ENCODE data around the gene BMPR1B.
A peak's percentile ranks its signal among the peaks of the same experiment; 100 is the strongest.
"Not testable (repeated sequence)": the region's sequence is repeated elsewhere in the genome, so short reads cannot be mapped to it uniquely, and the experiment has no call there.

BMPR1B gene

DNA sequence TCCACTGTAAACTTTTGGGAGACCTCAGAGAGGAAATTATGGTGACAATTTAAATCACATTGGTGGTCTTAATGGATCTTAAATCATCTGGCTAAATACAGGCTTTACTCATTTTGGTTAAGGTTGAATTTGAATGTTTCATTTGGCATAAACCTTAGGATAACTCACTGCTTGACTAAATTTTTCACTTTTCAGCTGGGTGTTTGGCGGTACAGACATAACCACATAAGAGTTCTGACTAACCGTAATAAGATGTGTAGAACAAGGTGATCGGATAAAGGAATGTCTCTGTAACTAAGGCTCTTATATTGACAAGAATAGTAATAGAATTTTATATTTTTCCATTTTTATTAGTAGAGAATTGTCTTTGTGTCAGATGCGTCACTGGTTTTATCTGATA, 281.0 kb downstream of the BMPR1B start:
- no peak for DNase-seq (ENCODE audit: low spot score)

DNA sequence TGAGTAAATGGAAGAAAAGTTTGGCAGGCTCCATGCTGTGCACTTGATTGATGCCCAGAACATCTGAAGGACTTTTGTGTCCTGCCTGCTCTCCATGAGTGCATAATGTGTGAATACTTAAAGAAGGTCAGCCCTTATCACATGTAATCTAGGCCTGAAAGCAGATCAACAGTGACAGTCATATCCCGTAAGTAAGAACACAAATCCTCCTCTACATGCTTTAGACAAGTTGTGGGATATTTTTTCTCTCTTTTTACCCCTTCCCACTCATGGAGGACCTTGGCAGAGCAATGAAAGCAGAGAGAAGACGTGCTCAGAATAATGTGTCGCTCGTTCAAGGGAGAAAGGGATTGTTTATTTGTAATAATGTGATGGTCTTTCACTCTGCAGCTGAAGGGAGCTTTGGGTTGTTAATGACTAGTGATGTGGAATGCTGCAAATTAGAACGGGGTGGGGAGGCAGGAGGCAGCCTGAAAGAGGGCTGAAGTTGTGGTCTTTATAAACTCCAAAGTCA, 286.6 kb downstream of the BMPR1B start:
- peak; percentile 15 for DNase-seq (ENCODE audit: low spot score)

DNA sequence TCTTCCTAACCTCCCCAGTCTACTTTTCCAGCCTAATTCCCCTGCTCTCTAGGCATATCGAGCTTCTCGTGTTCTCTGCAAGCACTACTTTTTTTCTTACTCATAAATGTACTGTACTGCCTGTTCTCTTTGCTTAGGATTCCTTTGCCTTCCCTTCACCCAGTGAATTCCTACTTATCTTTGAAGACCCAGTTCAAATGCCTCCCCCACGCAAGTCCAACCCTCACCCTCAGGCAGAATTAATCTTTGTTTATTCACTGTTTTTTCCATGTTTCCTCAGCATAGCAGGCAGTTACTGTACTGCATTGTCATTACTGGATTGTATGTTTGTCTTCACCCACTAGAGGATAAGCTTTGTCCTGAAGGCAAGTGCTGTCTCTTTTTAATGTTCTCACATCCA, 287.7 kb downstream of the BMPR1B start:
- DNase-seq (ENCODE audit: low spot score): no peak

DNA sequence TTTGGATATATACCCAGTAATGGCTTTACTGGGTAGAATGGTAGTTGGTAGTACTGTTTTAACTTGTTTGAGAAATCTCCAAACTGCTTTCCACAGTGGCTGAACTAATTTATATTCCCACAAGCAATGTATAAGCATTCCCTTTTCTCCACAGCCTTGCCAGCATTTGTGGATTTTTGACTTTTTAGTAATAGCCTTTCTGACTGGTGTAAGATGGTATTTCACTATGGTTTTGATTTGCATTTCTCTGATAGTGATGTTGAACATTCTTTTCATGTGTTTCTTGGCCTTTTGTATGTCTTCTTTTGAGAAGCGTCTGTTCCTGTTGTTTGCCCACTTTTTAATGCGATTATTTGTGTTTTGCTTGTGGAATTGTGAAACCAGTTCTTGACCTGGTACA, 290.5 kb downstream of the BMPR1B start:
- DNase-seq (ENCODE audit: low spot score): no peak

DNA sequence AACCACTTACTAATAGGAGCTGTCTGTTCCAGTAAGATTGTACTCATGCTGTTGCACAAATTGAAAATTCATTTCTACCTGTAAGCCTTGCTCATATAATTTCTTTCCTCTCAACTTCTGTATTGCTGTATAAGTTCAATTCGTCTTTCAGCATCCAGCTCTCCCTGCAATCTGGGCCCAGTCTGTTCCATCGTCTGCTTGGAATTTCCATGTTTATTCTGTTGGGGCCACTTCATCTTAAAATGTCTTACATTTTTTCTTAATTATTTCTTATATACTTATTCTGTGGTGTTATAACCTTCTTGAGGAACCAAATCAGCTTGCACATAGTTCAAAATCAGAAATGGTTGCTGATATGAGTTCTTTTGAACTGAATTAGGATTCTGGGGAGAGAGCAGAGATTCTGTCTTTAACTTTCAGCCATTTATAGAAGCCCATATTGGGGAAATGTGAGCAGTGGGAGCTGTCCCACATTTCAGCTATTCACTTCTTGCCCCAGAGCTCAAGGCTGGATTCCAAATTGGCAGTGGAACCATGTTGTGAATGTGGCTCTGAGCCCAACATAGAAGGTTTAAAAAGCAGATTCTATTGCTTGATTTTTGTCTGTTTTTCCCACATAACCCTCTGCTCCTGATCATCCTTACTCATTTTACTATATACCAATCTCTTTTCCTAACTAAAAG, 291.9 kb downstream of the BMPR1B start:
- DNase-seq (ENCODE audit: low spot score): peak; percentile 12

DNA sequence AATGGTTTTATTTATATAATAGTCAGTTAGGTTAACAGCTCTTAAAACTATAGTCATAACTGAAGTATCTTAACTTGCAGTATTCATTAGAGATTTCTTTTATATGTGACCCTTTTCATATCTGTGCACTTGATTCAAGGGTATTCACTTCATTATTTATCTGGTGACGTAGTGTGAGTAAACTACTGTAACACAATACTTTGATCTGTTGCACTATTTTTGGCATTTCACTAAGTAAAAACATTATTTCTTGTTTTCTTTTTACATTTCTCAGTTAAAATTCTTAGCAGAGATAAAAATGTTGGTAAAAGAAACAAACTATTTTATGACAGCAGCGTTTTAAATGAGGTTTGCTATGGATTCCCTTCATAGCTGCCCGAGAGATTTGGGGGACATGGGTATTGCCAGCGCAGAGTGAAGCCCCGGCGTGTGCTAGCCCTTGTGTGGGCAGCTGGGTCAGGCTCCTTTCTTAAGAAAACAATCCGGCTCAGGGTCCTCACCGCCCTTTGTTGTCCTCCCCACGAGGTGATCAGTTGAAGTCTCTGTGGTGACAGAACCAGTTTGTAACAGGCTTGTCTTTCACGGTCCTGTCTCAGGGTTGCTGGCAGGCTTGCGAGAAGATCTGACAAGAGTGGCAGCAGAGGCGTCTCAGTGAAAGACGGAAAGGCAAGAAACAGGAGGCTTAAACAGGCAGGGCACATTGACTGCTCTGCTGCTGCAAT, 293.4 kb downstream of the BMPR1B start:
- peak; percentile 16 for DNase-seq (ENCODE audit: low spot score)

DNA sequence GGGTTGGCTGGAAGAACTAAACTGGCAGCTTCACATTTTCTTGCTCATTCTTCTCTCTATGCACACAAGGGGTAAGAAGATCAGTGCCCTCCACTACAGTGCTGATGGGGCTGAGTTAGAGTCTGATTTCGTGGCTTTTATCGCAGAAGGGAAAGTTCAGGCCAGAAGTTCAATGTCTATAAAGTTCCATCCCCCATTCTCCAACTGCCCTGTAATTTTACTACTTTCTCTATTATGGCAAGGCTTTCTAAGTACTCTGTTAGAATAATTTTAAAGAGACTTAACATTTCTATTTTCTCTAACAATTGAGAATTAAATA, 293.9 kb downstream of the BMPR1B start:
- no peak for DNase-seq (ENCODE audit: low spot score)

DNA sequence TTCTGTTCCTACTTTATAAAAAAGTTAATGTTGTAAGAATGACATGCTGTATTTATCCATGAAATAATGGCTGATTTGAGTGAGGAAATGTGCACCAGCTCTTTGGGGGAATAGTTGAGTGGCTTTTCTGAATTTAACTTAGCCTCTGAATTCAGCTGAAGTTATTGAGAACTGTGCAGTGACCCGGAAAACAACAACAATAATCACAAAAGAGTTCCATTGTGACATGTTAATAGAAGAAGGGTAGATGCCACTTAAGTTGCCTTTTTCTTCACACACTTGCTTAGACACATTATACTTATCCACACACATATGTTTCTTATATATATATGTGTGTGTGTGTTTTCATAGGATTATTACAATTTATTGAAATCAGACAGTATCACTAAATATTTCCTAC, 301.2 kb downstream of the BMPR1B start:
- DNase-seq (ENCODE audit: low spot score): no peak

DNA sequence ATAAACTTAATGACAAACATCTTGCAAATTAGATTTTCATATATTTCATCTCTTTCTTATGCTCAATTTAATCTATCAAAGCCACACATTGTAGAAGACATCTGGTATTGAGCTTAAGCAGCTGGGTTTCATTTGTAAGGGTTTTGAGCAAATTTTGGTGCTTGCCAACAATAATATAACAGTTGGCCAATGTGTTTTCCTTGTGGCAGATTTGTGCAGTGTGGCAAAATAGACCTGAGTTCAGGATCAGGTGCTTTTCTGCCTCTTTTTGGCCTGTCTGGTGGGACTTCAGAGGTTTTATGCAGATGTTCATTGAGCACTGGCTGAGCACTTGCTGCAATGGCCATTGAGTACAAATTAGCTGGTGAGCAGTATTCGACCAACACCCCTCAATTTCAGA, 301.9 kb downstream of the BMPR1B start:
- DNase-seq (ENCODE audit: low spot score): no peak

DNA sequence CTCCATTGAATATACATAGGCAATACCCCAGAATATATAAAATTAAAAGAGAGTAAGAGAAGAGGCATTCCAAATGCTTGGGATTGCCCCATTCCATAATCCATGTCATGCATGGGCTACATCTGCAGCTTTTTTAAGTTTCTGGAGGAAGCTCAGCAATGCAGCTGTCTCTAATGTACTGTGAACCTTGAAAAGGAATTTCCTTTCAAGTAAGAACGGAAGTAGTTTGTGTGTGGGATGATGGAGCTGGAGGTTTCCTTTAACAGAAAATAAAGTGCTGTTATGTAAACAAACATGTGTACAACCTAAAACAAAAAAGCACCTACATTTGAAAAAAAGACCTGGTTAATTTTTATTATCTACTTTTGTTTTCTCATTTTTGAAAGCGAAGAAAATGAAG, 303.5 kb downstream of the BMPR1B start:
- DNase-seq (ENCODE audit: low spot score): no peak

DNA sequence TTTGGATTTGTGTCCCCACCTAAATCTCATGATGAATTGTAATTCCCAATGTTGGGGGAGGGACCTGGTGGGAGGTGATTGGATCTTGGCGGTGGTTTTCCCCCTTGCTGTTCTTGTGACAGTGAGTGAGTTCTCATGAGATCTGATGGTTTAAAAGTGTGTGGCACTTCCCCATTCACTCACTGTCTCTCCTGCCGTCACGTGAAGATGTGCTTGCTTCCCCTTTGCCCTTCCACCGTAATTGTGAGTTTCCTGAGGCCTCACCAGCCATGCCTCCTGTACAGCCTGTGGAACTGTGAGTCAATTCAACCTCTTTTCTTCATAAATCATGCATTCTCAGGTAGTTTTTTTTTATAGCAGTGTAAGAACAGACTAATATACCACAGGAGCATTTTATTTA, 304.0 kb downstream of the BMPR1B start:
- not testable (repeated sequence) for DNase-seq (ENCODE audit: low spot score)

DNA sequence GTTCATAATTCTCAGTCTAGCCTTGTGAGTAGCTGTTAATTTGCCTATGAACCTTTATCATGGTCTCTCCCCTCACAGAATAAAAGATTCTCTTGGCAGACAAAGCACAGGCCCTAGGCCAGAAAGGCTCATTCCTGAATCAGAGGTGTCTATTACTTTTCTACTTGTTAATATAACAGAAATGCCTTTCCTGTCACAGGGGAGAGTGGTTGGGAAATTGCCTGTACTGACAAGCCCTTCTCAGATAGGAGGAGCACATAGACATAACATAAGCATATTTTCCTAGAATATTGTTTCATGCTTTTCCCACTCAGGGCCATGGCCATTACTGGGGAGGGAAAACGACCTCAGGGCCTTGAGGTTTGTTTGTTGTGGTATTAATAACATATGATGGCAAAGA, 308.3 kb downstream of the BMPR1B start:
- DNase-seq (ENCODE audit: low spot score): no peak

DNA sequence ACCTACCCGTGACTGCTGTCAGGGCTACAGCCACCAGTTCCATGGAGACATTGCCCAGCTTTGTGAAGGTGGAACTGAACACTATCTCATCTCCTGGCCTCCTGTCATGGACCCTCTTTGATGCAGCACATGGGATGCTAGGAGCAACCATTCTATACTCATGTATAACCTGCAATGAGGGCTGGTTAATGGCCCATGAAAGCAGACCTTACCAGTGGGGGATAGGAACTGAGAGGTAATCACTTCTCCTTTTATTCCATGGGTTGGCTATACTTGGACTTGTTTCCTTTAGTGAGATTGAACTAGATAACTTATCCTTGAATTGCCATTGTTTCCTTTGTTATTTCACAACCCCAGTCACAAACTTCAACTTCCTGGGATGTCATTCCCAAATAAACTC, 310.6 kb downstream of the BMPR1B start:
- no peak for DNase-seq (ENCODE audit: low spot score)

DNA sequence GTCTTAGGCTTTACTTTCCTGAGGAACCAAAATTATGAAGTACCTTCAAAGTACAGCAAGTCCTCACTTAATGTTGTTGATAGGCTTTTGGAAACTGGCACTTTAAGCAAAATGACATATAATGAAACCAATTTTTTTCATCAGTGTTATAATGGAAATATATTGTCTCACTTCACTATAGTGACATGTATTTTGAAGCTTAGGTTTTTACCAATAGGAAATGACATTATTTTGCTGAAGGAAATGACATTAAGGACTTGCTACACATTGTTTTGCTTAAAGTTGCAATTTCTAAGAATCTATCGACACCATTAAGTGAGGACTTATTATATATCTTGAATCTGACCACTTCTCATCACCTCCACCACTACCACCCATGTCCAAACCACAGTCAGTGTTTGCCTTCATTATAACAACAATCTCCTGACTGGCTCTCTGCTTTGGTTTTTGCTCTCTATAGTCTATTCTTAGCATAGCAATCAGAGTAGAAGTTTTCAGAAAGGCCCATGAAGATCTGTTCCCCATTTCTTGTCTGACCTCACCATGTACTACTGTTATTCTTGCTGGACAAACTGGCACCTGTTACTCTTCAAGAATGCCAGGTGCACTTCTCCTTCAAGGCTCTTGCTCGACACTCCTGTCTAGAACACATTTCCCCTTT, 311.2 kb downstream of the BMPR1B start:
- DNase-seq (ENCODE audit: low spot score): no peak

DNA sequence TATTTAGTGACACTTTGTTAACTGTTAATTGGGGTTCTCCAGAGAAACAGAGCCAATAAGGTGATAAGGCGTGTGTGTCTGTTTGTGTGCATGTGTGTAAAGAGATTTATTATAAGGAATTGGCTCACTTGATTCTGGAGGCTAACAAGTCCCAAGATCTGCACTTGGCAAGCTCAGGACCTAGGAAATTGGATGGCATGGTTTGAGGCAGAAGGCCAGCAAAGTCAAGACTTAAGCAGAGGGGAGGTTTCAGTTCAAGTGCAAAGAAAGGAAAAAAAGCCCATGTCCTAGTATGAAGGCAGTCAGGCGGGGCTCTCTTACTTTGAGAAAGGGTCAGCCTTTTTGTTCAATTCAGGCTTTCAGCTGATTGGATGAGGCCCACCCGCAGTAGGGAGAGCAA, 314.1 kb downstream of the BMPR1B start:
- DNase-seq (ENCODE audit: low spot score): no peak

DNA sequence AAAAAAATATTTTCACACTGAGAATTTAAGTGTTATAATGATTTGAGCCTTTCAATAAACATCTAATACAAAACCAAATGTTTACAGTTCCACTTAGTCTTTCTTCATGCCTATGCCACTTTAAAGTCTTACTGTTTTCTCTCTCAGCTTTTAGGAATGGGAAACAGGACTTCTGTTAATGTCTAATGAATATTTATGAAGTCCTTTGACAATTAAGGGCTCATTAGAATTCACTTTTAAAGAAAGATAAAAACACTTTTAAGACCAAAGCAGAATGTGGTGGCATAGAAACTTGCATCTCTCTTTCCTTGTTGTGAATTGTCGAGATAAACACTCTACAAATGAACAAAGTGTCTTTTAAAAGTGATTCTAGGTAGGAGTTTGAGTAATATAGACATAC, 315.9 kb downstream of the BMPR1B start:
- no peak for DNase-seq (ENCODE audit: low spot score)

DNA sequence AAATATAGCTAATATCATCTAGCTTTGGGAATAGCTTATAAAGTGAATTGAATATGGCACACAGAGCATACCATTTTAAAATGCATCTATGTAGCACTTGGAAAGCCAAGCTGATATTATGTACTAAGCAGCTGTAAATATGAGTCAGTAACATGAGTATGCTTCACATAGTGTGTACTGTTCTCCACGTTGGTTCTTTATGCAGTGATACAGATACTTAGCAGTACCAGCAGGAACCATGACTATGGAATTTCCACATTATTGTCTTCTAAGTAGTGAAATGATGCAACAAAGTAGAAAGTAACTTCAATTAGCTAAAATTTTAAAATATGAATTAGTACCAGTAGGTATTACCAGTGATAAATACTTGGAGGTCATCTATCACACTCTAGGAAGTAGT, 320.1 kb downstream of the BMPR1B start:
- no peak for DNase-seq (ENCODE audit: low spot score)

DNA sequence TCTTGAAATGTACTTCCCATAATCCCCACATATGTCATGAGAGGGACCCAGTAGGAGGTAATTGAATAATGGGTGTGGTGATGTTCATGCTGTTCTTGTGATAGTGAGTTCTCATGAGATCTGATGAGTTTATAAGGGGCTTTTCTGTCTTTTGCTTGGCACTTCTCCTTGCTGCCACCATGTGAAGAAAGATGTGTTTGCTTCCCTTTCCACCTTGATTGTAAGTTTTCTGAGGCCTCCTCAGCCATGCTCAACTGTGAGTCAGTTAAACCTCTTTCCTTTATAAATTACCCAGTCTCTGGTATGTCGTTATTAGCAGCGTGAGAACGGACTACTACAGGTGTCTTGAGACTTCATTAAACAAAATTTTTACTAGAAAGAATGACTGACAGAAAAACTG, 323.2 kb downstream of the BMPR1B start:
- no peak for DNase-seq (ENCODE audit: low spot score)

DNA sequence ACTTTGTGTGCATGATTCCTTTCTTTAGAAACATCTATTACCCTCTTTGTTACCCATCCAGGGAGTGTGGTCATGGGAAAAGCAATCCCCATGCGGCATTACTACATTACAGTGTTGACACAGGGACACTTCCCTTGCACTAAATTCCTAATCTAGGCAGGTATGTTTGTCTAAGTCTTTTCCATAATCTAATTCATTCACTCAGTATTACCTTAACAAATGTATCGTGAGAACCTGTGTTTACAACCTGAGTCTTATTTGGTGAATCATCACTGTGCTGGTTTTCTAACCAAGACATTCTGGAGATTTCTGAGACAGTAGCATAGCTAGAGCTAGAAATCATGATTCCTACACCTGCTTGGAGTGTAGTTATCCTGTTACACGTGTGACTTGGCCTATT, 326.8 kb downstream of the BMPR1B start:
- DNase-seq (ENCODE audit: low spot score): no peak

DNA sequence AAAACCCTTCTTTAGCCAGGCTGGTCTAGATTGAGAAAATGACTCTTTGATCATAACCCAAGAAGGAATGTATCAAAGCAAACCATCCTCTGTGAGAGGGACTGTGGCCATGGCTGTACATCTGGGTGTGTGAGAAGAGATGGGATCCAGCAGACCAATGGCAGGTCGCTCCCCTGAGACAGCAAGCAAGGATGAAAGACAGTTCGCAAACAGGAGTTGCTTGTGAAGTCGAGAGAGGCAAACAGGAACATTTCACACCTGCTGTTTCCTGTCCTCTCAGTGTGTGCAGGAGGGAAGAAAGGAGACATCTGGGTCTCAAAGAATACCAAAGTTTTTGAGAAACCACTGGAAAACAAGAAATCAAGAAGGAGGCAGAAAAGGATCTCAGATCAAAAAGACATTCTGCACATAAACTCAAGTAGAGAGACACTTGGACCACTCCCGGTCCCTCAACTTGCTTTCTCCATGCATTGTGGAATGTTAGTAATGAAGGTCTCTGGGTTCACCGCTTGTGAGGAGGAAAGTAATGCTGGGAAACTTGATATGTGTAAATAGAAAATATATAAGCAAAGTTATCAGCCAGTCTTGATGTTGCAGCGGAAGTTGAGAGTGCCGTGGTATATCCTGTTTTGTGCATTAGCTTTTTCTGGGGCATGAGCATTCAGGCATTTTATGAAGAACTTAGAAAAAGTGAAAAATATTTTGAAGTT, 327.5 kb downstream of the BMPR1B start:
- DNase-seq (ENCODE audit: low spot score): no peak

DNA sequence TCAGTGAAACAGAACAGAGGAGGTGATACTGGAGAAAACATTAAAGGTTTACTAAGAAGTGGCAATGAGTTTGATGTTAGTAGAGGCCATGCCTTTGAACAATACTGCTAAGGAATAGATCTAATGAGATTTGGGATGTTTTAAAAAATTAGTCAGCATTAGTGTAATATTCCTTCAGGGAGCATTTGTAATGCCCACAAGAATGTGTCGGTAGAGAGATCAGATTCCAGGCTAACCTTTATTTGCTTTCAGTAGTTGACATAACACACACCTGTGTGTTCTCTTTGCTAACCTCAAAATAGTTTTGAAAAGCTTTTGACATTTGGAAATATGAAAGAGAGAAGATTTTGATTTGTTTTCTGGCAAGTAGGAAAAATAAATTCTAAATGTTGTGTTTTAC, 328.8 kb downstream of the BMPR1B start:
- DNase-seq (ENCODE audit: low spot score): no peak

DNA sequence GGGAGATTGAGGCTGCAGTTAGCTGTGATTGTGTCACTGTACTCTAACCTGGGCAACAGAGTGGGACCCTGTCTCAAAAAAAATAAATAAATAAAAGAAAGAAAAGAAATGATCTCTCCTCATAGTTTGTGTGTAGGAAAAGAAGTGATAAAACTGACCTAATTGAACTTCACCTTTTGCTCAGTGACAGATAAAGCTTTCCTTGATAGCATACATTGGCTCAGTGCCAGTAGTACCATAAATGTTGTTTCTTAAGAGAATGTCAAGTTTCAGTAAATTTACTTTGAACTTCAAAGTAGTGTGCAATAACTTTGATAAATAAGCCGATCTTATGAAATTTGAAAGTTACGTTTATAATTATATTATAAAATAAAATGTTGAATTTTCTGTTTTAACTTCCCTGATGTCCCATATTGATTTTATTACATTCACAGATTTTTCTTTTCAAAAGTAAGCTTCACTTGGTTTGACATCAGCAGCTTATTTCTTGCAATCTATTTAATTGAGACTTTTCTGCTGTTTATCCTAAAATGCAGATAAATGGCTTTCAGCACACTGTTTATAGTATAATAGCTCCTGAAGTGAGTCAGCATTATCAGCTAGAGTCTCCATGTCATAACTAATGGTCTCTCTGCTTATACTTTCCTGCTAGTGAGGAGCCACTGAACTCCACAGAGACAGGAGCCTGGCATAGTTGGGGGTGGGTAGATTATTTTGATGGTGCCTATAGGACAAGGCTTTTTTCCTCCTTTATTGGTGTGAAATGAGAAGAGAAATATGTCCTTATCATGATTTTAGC, 330.1 kb downstream of the BMPR1B start:
- DNase-seq (ENCODE audit: low spot score): no peak

Data from cerebellar cortex (tissue), 1 donor.